Breast epithelium (tissue), 4 donors: ENCODE data around the gene PROSER3. TPM values are rescaled to one million over a fixed set of nuclear protein-coding genes. Genes with fewer than 3 reads are reported as not detected.

Experiments used
- DNase-seq, 2 donors: peaks; one replicate each; pipeline ENCODE4 v3.0.0-alpha.2; 2019; ENCODE audit warnings: low spot score in 2 of 2
- H3K27ac ChIP-seq, 2 donors: fragments of 200-600 bp; sonication (generic) in 1 of 2; one replicate each; pipeline ENCODE4 v1.5.1; 2016 to 2019; ENCODE audit warnings: mild to moderate bottlenecking in 1 of 2
- H3K27me3 ChIP-seq, 2 donors: fragments of 200-600 bp; sonication (generic) in 1 of 2; one replicate each; pipeline versions ENCODE4 v1.5.1 to v1.6.0; 2017 to 2019; ENCODE audit warnings: control low read depth in 1 of 2, mild to moderate bottlenecking in 1 of 2
- H3K36me3 ChIP-seq: fragments of 200-600 bp; one replicate; pipeline ENCODE4 v1.5.1; 2019
- H3K4me1 ChIP-seq, 2 donors: fragments of 200-600 bp; sonication (generic); one replicate each; pipeline ENCODE4 v1.5.1; 2016 to 2019; ENCODE audit warnings: control low read depth in 1 of 2
- H3K4me3 ChIP-seq, 3 donors: fragments of 200-600 bp; sonication (generic); 1 replicate in 2 of 3; 2 replicates in 1 of 3; pipeline ENCODE4 v1.5.1; 2016 to 2019; ENCODE audit warnings: mild to moderate bottlenecking in 3 of 3, moderate library complexity in 2 of 3
- H3K9me3 ChIP-seq, 2 donors: fragments of 200-600 bp; sonication (generic) in 1 of 2; one replicate each; pipeline ENCODE4 v1.5.1; 2016 to 2019; ENCODE audit warnings: control low read depth in 1 of 2
- POLR2A ChIP-seq: fragments of 450-650 bp; IDR thresholded peaks from one replicate; pipeline ENCODE4 v1.6.1; 2016; ENCODE audit warnings: antibody characterized with exemption, mild to moderate bottlenecking, moderate library complexity
- POLR2AphosphoS5 ChIP-seq, 3 donors: sonication (generic); formaldehyde crosslinking; IDR thresholded peaks; one replicate each; pipeline ENCODE4 v1.6.1; 2017; ENCODE audit warnings: antibody characterized with exemption in 3 of 3
- intact Hi-C: fragments of 100-400 bp; cut with DNase I; formaldehyde crosslinking; loops from one replicate; pipeline ENCODE4 v1.15.1; 2023; ENCODE audit warnings: low total_unique reads
- total RNA-seq, 3 donors: library from RNA; depleted of rRNA; stranded (reverse); fragments of >200 nt; gene quantifications; one replicate each; pipeline ENCODE4 v1.1.0, GENCODE V29; 2016
- TF ChIP-seq, protein P1 (sequence below), 3 donors: fragments of 450-650 bp; IDR thresholded peaks; one replicate each; pipeline ENCODE4 v1.5.1; 2016 to 2017; ENCODE audit warnings: antibody characterized with exemption in 3 of 3, mild to moderate bottlenecking in 3 of 3, moderate library complexity in 3 of 3

PROSER3 gene
- total RNA-seq, 3 donors from 2014 or later: 5.7 to 6.4 (median 6.2) TPM

GRCh38 chr19:35790981-35791813 is 33.2 kb downstream of the PROSER3 start:
- no peaks in the 10 kb centered on the region for H3K27me3 ChIP-seq
- intact Hi-C loops: no loop called here
- no peak for DNase-seq
- no peak overlapping the region for H3K27ac ChIP-seq
- H3K36me3 ChIP-seq: no peaks in the 10 kb centered on the region
- no peaks in the 10 kb centered on the region for H3K9me3 ChIP-seq
- TF ChIP-seq POLR2A (no peak), POLR2AphosphoS5 (IDR thresholded peaks at IDR 0.05) (no peak)
- TF ChIP-seq, protein P1, sequence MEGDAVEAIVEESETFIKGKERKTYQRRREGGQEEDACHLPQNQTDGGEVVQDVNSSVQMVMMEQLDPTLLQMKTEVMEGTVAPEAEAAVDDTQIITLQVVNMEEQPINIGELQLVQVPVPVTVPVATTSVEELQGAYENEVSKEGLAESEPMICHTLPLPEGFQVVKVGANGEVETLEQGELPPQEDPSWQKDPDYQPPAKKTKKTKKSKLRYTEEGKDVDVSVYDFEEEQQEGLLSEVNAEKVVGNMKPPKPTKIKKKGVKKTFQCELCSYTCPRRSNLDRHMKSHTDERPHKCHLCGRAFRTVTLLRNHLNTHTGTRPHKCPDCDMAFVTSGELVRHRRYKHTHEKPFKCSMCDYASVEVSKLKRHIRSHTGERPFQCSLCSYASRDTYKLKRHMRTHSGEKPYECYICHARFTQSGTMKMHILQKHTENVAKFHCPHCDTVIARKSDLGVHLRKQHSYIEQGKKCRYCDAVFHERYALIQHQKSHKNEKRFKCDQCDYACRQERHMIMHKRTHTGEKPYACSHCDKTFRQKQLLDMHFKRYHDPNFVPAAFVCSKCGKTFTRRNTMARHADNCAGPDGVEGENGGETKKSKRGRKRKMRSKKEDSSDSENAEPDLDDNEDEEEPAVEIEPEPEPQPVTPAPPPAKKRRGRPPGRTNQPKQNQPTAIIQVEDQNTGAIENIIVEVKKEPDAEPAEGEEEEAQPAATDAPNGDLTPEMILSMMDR (IDR thresholded peaks at IDR 0.05): no peak
- H3K4me3 ChIP-seq: no peak overlapping the region
- H3K4me1 ChIP-seq: no peaks in the 10 kb centered on the region

- H3K27ac ChIP-seq: no peak overlapping the region
- no peaks in the 10 kb centered on the region for H3K4me1 ChIP-seq
- H3K9me3 ChIP-seq: no peaks in the 10 kb centered on the region
- no peaks in the 10 kb centered on the region for H3K36me3 ChIP-seq
- H3K4me3 ChIP-seq: no peak overlapping the region
- no peak for TF ChIP-seq POLR2AphosphoS5 (IDR thresholded peaks at IDR 0.05)
- TF ChIP-seq, protein P1 (IDR thresholded peaks at IDR 0.05): no peak
- no peak for TF ChIP-seq POLR2A
- DNase-seq: no peak
- intact Hi-C loops: no loop called here
- H3K27me3 ChIP-seq: peaks cover 0 to 5% of the 10 kb centered on the region in 2 donors
Measured at GRCh38 chr19:35791814-35792279, 33.9 kb downstream of the PROSER3 start.

GRCh38 chr19:35792312-35792711 is 34.3 kb downstream of the PROSER3 start:
- Histone ChIP-seq H3K27me3 (peaks cover 0 to 9% of the 10 kb centered on the region in 2 donors), H3K27ac (no peak overlapping the region), H3K9me3 (no peaks in the 10 kb centered on the region), H3K36me3 (no peaks in the 10 kb centered on the region), H3K4me1 (no peaks in the 10 kb centered on the region), H3K4me3 (no peak overlapping the region)
- TF ChIP-seq, protein P1 (IDR thresholded peaks at IDR 0.05): no peak
- TF ChIP-seq POLR2AphosphoS5 (IDR thresholded peaks at IDR 0.05): no peak
- no peak for TF ChIP-seq POLR2A
- no peak for DNase-seq
- intact Hi-C loops: no loop called here

DNA sequence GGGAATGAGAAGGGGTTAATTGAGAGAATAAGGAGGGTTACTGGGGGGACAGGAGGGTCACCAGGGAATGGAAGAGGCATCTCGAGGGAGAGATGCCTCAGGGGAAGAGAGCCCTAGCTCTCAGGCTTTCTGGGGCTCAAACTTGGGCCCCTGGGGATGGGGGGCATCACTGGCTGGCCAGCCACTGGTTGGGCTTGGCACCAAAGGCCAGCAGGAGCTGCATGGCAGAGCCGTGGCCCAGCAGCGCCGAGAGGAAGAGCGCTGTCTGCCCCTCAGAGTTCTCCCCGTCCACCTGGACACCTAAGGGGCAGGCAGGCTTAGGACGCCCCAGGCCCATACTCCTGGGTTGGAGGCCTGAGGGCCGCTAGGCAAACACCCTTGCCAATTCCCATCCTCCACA is 34.9 kb downstream of the PROSER3 start:
- no peak overlapping the region for H3K27ac ChIP-seq

More for the DNA sequence above, 34.9 kb downstream of the PROSER3 start:
- no peak for DNase-seq
- H3K4me3 ChIP-seq: no peak overlapping the region
- no peaks in the 10 kb centered on the region for H3K9me3 ChIP-seq
- no peaks in the 10 kb centered on the region for H3K4me1 ChIP-seq
- intact Hi-C loops: no loop called here
- TF ChIP-seq POLR2AphosphoS5 (IDR thresholded peaks at IDR 0.05): no peak
- no peak for TF ChIP-seq POLR2A
- TF ChIP-seq, protein P1 (IDR thresholded peaks at IDR 0.05): no peak
- peaks cover 0 to 15% of the 10 kb centered on the region in 2 donors for H3K27me3 ChIP-seq
- H3K36me3 ChIP-seq: no peaks in the 10 kb centered on the region
